Right atrium auricular region (tissue), 2 donors: ENCODE results near the gene SELENON. TPM values are rescaled to one million over a fixed set of nuclear protein-coding genes. Genes with fewer than 3 reads are reported as not detected.
A peak's percentile ranks its signal among the peaks of the same experiment; 100 is the strongest.

Source experiments
- DNase-seq: peaks from one replicate; pipeline ENCODE4 v3.0.0-alpha.2; 2019; ENCODE audit warnings: low spot score
- H3K27ac ChIP-seq, 2 donors: fragments of 200-600 bp; sonication (generic); 1 replicate in 1 of 2; 2 replicates in 1 of 2; pipeline ENCODE4 v1.5.1; 2016 to 2019
- H3K27me3 ChIP-seq, 2 donors: fragments of 200-600 bp; sonication (generic); one replicate each; pipeline versions ENCODE4 v1.5.1 to v1.6.0; 2017 to 2019
- H3K36me3 ChIP-seq: fragments of 200-600 bp; sonication (generic); one replicate; pipeline ENCODE4 v1.5.1; 2016
- H3K4me1 ChIP-seq, 2 donors: fragments of 200-600 bp; sonication (generic); one replicate each; pipeline versions ENCODE4 v1.5.1 to v1.6.0; 2017 to 2019
- H3K4me3 ChIP-seq, 2 donors: fragments of 200-600 bp; sonication (generic); 1 replicate in 1 of 2; 2 replicates in 1 of 2; pipeline ENCODE4 v1.5.1; 2017 to 2019; ENCODE audit warnings: mild to moderate bottlenecking in 1 of 2, moderate library complexity in 1 of 2
- H3K9me3 ChIP-seq, 2 donors: fragments of 200-600 bp; sonication (generic); one replicate each; pipeline ENCODE4 v1.5.1; 2019
- total RNA-seq, 2 donors: library from RNA; depleted of rRNA; stranded (reverse); fragments of >200 nt; gene quantifications; one replicate each; pipeline ENCODE4 v1.1.0, GENCODE V29; 2016
- TF ChIP-seq, protein P1 (sequence below), 2 donors: fragments of 200-600 bp; sonication (generic); IDR thresholded peaks; one replicate each; pipeline ENCODE4 v1.5.1; 2019; ENCODE audit warnings: antibody characterized with exemption in 2 of 2

The SELENON gene
- total RNA-seq, 2 donors from 2014 or later = 31.7 to 34.2 TPM

DNA sequence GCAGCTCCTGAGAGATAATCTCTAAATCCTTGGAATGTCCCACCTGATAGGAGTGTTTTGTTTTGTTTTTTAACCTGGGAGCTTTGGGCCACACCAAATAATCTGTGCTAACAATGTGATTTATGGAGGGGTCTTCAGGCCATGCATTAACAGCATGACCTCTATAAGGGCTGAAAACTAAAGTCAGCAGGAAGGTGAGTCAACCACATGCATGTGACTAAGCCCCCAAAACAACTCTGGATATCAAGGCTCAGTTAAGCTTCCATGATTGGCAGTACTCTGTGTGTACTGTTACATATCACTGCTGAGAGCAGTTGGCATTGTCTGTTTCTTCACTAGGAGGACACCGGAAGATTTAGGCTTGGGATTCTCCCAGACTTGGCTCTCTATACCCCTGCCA is 48.5 kb downstream of the SELENON start:
- TF ChIP-seq, protein P1, sequence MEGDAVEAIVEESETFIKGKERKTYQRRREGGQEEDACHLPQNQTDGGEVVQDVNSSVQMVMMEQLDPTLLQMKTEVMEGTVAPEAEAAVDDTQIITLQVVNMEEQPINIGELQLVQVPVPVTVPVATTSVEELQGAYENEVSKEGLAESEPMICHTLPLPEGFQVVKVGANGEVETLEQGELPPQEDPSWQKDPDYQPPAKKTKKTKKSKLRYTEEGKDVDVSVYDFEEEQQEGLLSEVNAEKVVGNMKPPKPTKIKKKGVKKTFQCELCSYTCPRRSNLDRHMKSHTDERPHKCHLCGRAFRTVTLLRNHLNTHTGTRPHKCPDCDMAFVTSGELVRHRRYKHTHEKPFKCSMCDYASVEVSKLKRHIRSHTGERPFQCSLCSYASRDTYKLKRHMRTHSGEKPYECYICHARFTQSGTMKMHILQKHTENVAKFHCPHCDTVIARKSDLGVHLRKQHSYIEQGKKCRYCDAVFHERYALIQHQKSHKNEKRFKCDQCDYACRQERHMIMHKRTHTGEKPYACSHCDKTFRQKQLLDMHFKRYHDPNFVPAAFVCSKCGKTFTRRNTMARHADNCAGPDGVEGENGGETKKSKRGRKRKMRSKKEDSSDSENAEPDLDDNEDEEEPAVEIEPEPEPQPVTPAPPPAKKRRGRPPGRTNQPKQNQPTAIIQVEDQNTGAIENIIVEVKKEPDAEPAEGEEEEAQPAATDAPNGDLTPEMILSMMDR (IDR thresholded peaks at IDR 0.05) = no peak
- Histone ChIP-seq H3K27me3 (no peaks in the 10 kb centered on the region), H3K27ac (no peak overlapping the region), H3K4me3 (no peak overlapping the region), H3K9me3 (no peaks in the 10 kb centered on the region), H3K36me3 (no peaks in the 10 kb centered on the region), H3K4me1 (no peaks in the 10 kb centered on the region)
- DNase-seq = no peak

DNA sequence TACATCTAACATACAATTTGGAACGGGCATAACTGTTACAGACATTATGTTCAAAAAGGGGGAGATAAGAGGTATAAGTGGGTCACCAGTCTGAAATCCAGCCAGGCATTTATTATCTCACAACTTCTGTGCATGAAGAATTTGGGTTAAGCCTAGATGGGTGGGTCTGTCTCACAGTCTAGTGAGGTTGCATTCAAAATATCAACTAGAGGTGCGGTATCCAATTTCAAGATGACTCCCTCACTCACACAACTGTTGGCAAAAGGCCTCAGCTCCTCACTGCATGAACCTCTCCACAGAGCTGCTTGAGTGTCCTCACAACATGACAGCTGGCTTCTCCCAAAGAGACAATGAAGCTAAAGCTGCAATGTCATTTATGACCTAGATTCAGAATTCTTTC is 54.6 kb downstream of the SELENON start:
- Histone ChIP-seq H3K36me3 (no peaks in the 10 kb centered on the region), H3K4me1 (peaks cover 0 to 10% of the 10 kb centered on the region in 2 donors), H3K27ac (no peak overlapping the region), H3K4me3 (no peak overlapping the region), H3K9me3 (no peaks in the 10 kb centered on the region), H3K27me3 (no peaks in the 10 kb centered on the region)
- no peak for DNase-seq
- TF ChIP-seq, protein P1 (IDR thresholded peaks at IDR 0.05) = no peak

GRCh38 chr1:25856856-25857255 is 56.9 kb downstream of the SELENON start:
- H3K4me1 ChIP-seq = peaks cover 0 to 15% of the 10 kb centered on the region in 2 donors

GRCh38 chr1:25858494-25858893 is 58.5 kb downstream of the SELENON start:
- no peaks in the 10 kb centered on the region for H3K27me3 ChIP-seq
- TF ChIP-seq, protein P1 (IDR thresholded peaks at IDR 0.05) = no peak
- no peak for DNase-seq
- H3K36me3 ChIP-seq = no peaks in the 10 kb centered on the region
- H3K4me1 ChIP-seq = peaks cover 0 to 15% of the 10 kb centered on the region in 2 donors
- no peak overlapping the region for H3K27ac ChIP-seq
- no peaks in the 10 kb centered on the region for H3K9me3 ChIP-seq
- peak overlapping the region in 1 of 2 donors; percentile 50 for H3K4me3 ChIP-seq

More at GRCh38 chr1:25856856-25857255, 56.9 kb downstream of the SELENON start:
- Histone ChIP-seq H3K36me3 (no peaks in the 10 kb centered on the region), H3K27ac (no peak overlapping the region), H3K27me3 (no peaks in the 10 kb centered on the region), H3K4me3 (no peak overlapping the region), H3K9me3 (no peaks in the 10 kb centered on the region)
- TF ChIP-seq, protein P1 (IDR thresholded peaks at IDR 0.05) = no peak
- DNase-seq = no peak

GRCh38 chr1:25858906-25859789 is 59.2 kb downstream of the SELENON start, which contains the start of gene AUNIP:
Gene AUNIP, minus strand, starts transcription at chr1:25859457. Its CDS starts 100 bp downstream, at chr1:25859357.
- TF ChIP-seq, protein P1 (IDR thresholded peaks at IDR 0.05) = no peak
- Histone ChIP-seq H3K27me3 (no peaks in the 10 kb centered on the region), H3K27ac (peak within 1 kb of the TSS; percentile 58 to 61), H3K4me1 (peaks cover 0 to 15% of the 10 kb centered on the region in 2 donors), H3K4me3 (peak within 1 kb of the TSS; percentile 37 to 50), H3K9me3 (no peaks in the 10 kb centered on the region), H3K36me3 (no peaks in the 10 kb centered on the region)
- DNase-seq = peak; percentile 80
